Stimulated activated CD4-positive, alpha-beta T cell treated with anti-CD3 and anti-CD28 coated beads, Interleukin-4, amount 100 ng/mL, for 1 hour (primary cell): Measurements from ENCODE around the gene WDR70.

Experiments used
- DNase-seq: peaks from one replicate; pipeline ENCODE4 v3.0.0-alpha.2; 2020

The WDR70 gene

DNA sequence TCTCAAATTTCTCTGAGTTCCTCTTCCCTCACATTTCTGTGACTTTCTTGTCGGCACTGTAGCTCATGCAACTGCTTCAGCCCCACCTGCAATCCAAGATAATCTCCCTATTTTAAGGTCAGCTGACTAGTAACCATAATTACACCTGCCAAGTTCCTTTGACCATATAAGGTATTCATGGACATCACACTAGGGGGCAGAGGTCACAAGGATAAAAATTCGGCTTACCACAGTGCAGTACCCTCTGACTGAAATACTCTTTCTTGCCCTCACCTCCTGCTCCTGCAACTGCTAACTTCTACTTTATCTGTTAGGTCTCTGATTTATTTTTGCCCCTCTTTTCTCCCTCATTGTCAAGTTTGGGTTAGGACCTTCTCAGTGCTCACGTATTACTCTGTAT, 316.5 kb downstream of the WDR70 start:
- DNase-seq = no peak

DNA sequence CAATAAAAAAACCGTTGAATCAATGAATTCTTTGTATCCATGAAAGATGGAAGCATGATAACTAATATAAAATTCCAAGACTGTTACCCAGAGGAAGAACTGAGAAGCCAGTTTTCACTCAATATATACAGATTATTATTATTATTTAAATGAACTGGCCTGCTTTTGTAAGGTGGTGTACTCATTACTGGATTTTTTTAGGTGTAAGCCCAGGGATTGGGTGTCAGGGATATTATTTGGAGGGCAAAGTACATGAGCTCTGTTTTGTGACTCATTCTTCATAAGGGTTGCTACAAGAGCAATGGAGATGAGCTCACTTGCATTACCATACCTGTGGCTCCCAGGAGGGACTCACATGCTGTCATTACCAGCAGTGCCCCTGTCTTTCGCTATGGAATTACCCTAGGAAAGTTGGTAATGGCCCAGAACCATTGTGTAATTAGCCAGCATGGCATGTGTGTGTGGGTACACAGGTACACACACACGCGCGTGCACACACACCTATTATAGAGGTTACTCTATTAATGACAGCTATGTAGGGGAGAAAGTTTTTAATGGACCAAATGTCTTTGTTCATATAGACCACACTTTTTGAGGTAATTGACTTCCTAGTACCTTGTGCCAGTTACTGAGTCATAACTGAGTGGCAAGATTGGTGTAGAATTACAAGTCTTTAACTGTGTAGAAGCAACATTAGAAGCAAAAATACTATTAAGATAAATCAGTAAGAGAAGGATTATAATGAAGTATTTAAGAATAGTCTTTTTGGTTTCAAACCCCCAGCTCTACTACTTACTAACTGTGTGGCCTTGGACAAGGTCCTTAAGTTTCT, 317.3 kb downstream of the WDR70 start:
- no peak for DNase-seq

DNA sequence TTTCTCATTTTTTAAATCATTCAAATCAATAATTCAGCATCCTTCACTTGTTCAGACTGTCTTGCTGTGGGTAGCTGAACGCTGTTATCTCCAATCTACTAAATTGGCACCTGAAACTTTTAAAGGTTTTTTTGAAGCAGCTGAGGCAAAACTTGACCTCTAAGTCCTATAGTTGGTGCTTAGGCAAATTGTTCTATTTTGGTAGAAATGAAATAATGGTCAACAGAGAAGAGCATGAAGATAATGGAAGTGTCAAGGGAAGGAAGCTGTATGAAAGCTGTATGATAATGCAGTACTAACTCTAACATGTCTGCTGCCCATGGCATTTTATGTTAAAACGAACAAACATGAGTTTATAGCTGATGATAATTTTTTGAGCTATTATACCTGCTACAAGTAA, 322.8 kb downstream of the WDR70 start:
- DNase-seq = no peak

GRCh38 chr5:37703841-37704241, 324.7 kb downstream of the WDR70 start:
- DNase-seq = no peak

GRCh38 chr5:37704406-37704805, 325.3 kb downstream of the WDR70 start:
- no peak for DNase-seq

DNA sequence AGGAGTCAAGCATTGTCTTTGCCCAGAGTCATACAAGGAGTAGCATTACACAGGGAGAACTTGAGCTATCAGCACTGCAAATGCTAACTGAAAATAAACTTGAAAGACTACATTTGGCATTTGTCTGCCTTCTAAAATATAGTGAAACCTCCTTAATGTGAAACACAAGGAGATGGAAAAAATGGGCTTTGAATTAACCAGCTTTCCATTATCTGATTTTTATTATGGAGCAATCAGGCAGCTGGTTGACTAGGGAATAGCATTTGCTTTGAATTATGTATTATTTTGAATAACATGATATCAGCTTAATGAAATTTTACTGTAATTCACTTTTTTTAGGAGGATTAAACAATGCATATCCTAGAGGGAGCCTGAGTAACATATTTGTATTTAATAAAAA, 329.9 kb downstream of the WDR70 start:
- no peak for DNase-seq

DNA sequence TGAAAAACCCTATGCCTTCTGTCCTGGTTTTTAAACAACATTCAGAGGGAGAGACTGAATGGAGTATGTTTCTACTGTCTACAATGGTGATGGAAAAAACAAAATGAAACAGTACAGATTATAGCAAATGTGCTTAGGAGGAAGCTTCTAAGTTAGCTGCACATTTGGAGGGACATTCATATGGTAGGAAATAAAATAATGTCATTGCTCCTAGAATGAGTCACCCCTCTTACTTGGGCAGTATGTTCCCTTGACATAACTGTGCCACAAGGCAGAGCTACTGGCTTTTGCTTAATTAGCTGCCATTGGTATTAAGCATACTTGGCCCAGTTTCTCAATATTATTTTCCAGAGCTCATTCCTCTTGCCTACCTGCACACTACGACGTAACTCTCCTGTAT, 331.8 kb downstream of the WDR70 start:
- DNase-seq = no peak

GRCh38 chr5:37712750-37713149, 333.6 kb downstream of the WDR70 start:
- no peak for DNase-seq

GRCh38 chr5:37714756-37715155, 335.6 kb downstream of the WDR70 start:
- no peak for DNase-seq

DNA sequence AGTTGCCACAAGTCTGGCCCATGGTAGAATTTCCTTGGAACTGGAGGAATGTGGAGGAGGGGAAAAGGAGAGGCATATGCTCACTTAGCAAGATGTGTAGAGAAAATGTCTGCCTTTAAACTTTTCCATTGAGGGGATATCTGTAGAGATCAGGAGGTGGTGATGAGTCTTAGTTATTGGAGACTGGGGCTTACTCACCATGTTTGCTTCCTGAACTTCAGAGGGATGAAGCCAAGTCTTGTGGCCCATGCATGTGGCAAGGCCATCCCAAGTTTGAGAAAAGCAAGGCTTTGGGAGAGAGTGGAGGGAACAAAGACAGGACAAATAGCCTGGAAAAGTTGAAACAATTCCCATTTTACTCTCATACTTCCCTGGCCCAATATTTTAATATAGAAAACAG, 336.2 kb downstream of the WDR70 start:
- DNase-seq = no peak

GRCh38 chr5:37715992-37716391, 336.9 kb downstream of the WDR70 start:
- no peak for DNase-seq

- no peak for DNase-seq
Measured at GRCh38 chr5:37716405-37716804, 337.3 kb downstream of the WDR70 start.

GRCh38 chr5:37717276-37717612, 338.1 kb downstream of the WDR70 start:
- DNase-seq = no peak

DNA sequence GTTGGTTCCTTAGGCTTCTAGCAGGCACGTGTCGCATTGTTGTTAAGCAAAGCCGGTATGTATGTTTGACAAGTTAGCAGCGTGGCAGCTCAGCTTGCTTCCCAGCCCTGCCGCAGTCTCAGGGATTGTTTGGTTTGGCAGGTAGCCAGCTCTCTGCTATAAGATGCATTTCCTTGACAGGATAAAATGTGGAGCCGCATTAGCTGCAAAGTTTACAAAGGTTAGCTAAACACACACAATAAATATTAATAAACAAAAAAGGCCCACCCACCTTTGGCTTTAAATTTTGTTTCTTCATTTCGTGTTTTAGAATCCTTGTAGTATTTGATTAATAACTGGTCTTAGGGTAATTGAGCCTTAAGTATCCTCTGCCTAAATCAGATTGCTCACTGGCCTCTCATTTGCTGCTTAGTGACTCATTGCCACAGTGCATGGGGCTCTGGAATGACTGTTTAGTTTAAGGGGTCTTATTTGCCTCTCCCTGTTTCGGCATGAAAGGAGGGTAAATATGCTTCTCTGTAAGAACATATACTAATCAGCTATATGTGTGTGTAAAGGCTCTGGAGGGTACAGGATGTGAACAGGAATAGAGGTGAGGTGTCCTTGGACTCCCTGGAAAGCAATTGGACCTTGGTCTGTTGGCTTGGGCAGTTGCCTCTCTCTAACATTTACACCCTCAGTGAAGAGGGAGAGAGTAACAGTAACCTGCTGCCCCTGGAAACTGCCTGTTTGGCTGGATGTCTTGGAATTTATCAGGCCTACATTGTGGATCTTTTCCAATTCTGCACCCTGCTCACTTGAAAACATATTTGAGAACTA, 338.7 kb downstream of the WDR70 start:
- no peak for DNase-seq

- DNase-seq = no peak
Measured at GRCh38 chr5:37720550-37720952, 341.4 kb downstream of the WDR70 start.

- DNase-seq = no peak
Measured at GRCh38 chr5:37721447-37721871, 342.3 kb downstream of the WDR70 start.

DNA sequence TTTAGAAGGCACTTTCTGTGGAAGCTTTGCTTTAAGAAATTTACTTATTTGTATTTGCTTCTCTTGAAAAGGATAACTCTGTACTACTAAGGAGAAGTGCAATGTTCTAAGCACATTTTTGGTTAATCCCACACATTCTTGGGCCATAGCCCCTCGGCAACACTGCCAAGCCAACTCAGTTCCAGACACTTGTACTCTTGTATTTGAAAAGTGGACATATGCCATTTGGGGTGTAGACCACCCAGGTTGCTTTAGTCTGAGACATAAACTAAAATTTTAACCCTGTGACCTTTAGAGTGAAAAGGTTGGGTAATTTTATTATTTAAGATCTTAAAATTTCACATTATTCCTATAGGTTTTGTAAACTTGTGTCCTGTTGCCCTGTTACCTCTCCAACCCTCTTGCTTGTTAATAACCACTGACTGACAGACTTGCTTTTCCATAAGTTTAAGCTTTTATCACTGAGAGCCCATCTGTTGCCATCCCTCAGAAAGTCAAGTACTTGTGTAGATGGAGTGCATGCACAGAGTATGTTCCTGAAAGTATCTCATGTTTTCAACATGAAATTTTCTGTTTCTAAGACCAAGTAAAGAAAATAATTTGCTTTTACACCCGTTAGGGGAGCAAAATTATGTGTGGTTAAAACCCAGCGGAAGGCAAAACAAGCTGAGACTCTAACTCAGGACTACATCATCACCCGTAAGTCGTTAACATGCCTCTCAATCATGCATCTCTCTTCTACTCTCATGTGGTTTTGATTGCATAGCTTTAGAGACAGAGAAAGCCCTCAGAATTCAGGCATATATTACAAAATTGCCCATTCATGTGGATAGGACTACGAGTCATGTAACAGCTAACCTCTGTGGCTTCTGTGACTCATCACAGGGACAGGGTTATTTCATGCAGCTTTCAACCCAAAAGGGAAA, 343.4 kb downstream of the WDR70 start:
- DNase-seq = no peak

- DNase-seq = peak; percentile 6
Measured at GRCh38 chr5:37723162-37723961, 344.2 kb downstream of the WDR70 start.

- DNase-seq = no peak
Measured at GRCh38 chr5:37724395-37725125, 345.4 kb downstream of the WDR70 start.

DNA sequence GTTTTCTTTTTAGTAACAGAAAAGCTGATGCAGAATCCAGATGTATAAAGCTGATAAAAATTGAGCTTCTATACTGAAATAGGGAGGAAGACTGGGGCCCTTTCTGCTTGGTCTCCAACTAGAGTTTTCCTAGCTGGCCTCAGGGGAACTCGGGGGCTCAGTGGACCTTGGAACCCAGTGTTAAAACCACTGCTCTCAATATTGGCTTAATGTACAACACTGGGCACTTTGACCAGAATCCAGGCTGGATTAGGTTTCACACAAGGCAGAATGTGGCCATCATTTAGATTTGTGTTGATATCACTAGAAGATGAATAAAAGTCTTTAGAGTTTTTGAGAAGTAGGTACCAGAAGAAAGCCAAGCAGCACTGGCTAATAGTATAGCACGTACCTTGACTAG, 346.1 kb downstream of the WDR70 start:
- DNase-seq = no peak

- DNase-seq = no peak
Measured at GRCh38 chr5:37727238-37727637, 348.1 kb downstream of the WDR70 start.
